IPS-18c (cell line): ENCODE measurements around the gene NXN.
"Not testable (repeated sequence)": the region's sequence is repeated elsewhere in the genome, so short reads cannot be mapped to it uniquely, and the experiment has no call there.

Experiments used
- H3K4me3 ChIP-seq: 2 replicates; pipeline ENCODE4 v1.7.0; 2013; ENCODE audit warnings: low read depth, mild to moderate bottlenecking, low read length, moderate library complexity; ENCODE audit not compliant: insufficient read depth
- H3K9me3 ChIP-seq: one replicate; pipeline ENCODE4 v1.6.1; 2013; ENCODE audit warnings: mild to moderate bottlenecking, low read length, moderate library complexity; ENCODE audit not compliant: control insufficient read depth, insufficient read depth

Gene NXN

GRCh38 chr17:869086-869485 is 110.5 kb downstream of the NXN start:
- peaks cover 2% of the 10 kb centered on the region for H3K9me3 ChIP-seq
- H3K4me3 ChIP-seq = no peak overlapping the region

DNA sequence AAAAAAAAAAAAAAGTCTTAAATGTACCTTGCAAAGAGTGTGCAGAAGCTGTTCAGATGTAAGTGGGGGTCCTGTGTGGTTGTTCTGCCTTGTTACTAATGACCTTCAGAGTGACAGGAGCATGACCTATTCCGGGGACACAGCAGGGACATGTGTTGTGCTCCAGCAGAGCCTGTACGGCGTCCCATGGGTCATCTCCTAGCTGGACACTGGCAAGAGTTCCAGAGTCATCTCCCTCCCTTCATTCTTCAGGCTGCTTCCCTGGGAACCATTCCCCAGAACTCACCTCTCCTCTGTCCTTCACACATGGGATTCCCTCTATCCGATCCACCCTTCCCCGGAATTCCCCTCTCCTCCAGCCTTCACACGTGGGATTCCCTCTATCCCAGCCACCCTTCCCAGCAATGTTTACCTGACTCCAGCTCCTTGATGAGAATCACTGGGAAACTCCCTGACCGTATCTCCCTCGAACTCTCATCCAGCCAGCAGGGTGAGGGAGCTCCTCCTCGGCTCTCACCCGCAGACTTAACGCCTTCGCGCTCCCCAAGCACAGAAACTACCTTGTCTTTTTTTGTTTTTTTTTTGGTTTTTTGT is 111.6 kb downstream of the NXN start:
- Histone ChIP-seq H3K9me3 (peaks cover 2% of the 10 kb centered on the region), H3K4me3 (no peak overlapping the region)

- not testable (repeated sequence) for H3K9me3 ChIP-seq, H3K4me3 ChIP-seq
Measured at GRCh38 chr17:867238-867637, 112.3 kb downstream of the NXN start.

DNA sequence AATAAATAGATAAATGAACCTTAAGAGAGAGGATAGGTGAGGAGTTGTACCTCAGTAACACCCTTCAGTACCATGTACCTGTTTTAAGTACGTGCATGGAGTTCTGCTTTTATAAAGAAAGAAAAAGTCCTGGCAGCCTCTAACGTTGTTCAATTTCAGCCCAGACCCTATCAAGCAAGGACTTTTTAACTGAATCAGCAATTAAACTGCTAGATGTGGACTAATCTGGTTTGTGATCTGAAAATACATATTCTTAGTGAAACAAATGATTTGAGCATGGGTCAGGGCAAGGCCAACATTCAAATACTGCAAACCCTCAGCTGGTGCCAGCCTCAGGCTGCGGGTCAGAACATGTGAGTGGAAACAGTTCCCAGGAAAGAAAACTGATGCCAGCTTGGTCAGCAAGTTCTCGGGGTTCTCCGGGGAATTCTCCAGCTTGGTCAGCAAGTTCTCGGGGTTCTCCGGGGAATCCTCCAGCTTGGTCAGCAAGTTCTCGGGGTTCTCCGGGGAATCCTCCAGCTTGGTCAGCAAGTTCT is 112.9 kb downstream of the NXN start:
- Histone ChIP-seq H3K4me3 (no peak overlapping the region), H3K9me3 (peaks cover 2% of the 10 kb centered on the region)

DNA sequence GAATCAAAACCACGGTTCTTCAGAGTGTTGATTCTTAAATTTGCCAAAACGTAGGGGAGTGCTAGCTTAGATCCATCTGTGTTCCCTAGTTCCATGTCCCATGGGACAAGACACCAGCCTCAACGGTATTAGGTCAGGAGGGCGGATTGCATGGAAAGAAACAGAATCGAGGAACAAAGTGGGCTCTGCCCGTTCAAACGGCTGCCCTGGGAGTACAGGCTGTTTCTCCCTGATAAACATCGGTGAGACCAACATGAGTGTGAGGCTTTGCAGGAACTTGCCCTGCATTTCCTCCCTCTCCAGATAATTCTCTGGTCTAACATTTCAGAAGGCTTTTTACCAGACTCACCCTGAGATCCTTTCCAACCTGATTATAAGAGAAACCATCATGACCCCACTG is 115.3 kb downstream of the NXN start:
- no peak overlapping the region for H3K4me3 ChIP-seq
- H3K9me3 ChIP-seq = no peaks in the 10 kb centered on the region

- no peak overlapping the region for H3K4me3 ChIP-seq
- H3K9me3 ChIP-seq = no peaks in the 10 kb centered on the region
Measured at GRCh38 chr17:863880-864279, 115.7 kb downstream of the NXN start.

GRCh38 chr17:862582-862981 is 117.0 kb downstream of the NXN start:
- H3K4me3 ChIP-seq = no peak overlapping the region
- no peaks in the 10 kb centered on the region for H3K9me3 ChIP-seq

DNA sequence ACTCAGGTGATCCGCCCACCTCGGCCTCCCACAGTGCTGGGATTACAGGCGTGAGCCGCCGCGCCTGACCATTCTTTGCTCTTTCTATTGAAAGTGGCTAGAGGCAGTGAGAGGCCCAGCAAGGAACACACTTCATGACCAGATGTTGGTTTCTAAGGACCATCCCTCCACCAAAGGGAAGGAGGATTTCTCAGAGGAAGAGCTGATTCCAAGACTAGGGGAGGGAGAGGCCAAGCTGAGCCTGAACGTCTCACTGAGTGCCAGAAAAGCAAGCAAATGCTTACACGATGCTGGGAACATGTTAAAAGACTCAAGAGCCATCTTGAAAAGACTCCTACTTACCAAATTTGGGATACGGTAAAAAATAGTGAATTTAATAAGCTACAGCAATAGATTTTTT is 118.2 kb downstream of the NXN start:
- Histone ChIP-seq H3K9me3 (no peaks in the 10 kb centered on the region), H3K4me3 (no peak overlapping the region)

GRCh38 chr17:860805-861204 is 118.8 kb downstream of the NXN start:
- no peaks in the 10 kb centered on the region for H3K9me3 ChIP-seq
- H3K4me3 ChIP-seq = no peak overlapping the region

GRCh38 chr17:859824-860195 is 119.8 kb downstream of the NXN start:
- Histone ChIP-seq H3K4me3 (no peak overlapping the region), H3K9me3 (no peaks in the 10 kb centered on the region)

DNA sequence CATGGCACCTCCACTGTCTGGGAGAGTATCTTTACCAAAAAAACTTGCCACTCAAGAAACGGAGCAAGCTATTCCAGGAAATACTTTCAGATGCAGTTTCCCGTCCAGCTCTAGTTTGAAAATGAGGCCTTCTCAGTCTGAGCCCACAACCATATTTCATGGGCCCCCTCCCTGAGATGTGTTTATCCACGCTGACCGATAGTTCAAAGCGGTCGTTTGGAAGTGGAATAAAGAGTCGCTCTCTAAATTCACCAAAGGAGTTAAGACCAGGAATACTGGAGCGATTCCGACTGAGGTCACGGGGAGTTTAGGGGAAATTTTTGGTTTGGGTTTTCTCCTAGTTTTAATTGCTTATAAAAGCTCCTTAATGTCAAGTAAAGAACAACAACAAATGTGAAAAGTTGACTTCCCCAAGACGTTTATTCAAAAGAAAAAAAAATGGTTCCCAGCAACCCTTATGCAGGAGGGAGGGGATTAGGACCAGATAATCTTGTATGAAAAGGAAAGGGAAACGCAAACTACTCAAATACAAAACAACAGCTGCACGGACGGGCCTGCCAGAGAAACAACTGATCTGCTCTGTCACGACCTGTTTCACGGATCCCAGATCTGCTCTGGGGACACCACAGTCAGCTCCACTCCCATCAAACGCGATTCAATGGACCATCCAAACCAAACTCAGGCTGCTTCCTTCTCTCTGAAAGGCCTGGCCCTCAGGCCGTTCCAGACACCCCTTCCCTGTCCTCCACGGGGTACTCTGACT is 120.3 kb downstream of the NXN start:
- no peaks in the 10 kb centered on the region for H3K9me3 ChIP-seq
- no peak overlapping the region for H3K4me3 ChIP-seq

- Histone ChIP-seq H3K9me3 (no peaks in the 10 kb centered on the region), H3K4me3 (no peak overlapping the region)
Measured at GRCh38 chr17:856149-856548, 123.4 kb downstream of the NXN start.

DNA sequence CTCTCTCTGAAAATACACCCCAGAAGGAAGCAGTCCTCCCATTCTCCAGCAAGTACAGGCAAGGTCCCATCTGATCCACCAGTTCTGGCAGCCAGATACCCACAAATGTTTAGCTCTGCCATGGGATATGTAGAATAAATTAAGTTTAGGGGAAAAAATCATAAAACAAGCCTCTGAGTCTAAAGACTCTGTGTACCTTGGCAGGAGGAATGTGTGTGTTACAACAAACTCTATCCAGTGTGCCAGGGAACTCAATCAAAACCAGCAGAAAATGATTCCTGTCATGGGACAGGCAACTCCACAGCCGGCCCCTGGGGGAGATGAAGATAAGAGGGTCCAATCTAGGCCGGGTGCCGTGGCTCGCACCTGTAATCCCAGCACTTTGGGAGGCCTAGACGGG is 124.0 kb downstream of the NXN start:
- no peaks in the 10 kb centered on the region for H3K9me3 ChIP-seq
- H3K4me3 ChIP-seq = no peak overlapping the region

- not testable (repeated sequence) for H3K9me3 ChIP-seq, H3K4me3 ChIP-seq
Measured at GRCh38 chr17:852850-853249, 126.7 kb downstream of the NXN start.

DNA sequence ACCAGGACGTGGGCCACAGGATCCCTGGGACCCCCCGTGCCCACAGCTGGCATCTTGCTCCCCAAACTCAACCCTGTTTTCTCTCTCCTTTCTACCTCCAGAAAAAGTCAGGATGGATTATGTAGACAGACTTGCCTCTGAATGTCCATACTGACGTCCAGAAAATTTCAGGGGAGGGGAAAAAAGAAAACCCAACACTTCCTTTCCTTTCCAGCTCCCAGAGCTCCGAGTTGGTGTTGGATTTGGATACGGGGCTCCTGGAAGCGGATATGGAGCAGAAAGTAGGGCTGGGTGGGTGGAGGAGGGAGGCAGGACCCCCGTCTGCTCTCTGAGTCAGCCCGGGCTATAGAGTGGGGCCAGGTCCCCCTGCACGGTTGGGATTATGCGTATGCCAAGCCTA is 127.2 kb downstream of the NXN start:
- H3K9me3 ChIP-seq = no peaks in the 10 kb centered on the region
- no peak overlapping the region for H3K4me3 ChIP-seq

GRCh38 chr17:851924-852323 is 127.7 kb downstream of the NXN start:
- H3K4me3 ChIP-seq = no peak overlapping the region

DNA sequence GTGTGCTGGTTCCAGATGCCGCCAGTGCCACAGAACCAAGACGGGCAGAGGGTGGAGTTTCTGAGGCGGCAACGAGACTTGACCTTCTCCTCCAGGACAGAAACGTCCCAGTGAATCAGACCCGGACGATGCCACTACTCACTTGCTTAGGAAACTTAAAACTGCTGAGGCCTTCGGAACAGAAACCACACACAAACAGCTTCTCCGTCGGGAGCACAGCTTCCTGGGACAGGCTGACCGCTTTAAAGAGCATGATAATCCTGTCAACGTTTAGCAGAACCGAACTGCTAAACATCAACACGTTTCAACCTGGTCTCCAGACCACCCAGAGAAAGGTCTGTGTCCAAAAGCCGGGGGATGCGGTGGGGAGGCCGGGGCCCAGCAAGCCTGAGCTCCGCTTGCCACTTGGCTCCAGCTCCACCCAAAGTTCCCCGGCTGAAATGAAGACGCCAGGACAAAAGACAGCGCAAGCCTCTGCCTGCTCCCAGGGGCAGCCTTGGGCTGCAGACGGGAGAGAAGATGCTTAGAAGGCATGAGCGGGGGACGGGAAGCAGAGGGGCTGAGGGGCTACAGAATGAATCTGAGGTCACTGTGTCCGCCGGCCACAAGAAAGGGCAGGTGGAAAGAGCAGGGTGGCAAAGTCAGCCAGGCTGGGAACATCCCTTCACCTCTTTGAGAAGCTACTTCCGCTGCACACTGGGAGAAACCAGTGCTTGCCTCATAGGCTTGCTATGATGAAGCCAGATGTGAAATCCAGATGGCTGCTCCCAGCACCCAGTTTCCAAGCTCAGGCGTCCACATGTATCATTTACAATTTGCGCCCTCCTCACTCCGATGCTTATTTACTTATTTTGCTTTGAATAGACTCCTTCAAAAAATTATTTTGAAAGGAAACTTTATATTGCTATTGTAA is 128.5 kb downstream of the NXN start:
- H3K4me3 ChIP-seq = no peak overlapping the region
- no peaks in the 10 kb centered on the region for H3K9me3 ChIP-seq

More at GRCh38 chr17:851924-852323, 127.7 kb downstream of the NXN start:
- H3K9me3 ChIP-seq = no peaks in the 10 kb centered on the region
